GM12878 (cell line): ENCODE results near the gene LIN7A.

Experiments
- CBX3 ChIP-seq: fragments of 200-600 bp; sonication (generic); IDR thresholded peaks from 2 replicates; pipeline ENCODE4 v1.6.1; 2016; ENCODE audit warnings: low read depth, borderline replicate concordance
- CEBPB ChIP-seq, 2 experiments: fragments of 150-350 bp in 1 of 2; IDR thresholded peaks; 2 replicates each; pipeline ENCODE4 v1.6.1; 2012 to 2014; ENCODE audit warnings: low read depth in 2 of 2, low read length in 2 of 2, borderline replicate concordance in 1 of 2, inconsistent platforms in 1 of 2
- CREB1 ChIP-seq: IDR thresholded peaks from 2 replicates; pipeline ENCODE4 v1.6.1; 2012; ENCODE audit warnings: low read depth, mild to moderate bottlenecking, inconsistent platforms
- EP300 ChIP-seq, 2 experiments: fragments of 150-350 bp in 1 of 2; IDR thresholded peaks; 2 replicates each; pipeline ENCODE4 v1.6.1; 2011 to 2012; ENCODE audit warnings: low read depth in 2 of 2, low read length in 2 of 2, borderline replicate concordance in 1 of 2, improper control_type of control experiment in 1 of 2, inconsistent platforms in 1 of 2; ENCODE audit not compliant: control insufficient read depth in 1 of 2
- FOS ChIP-seq: IDR thresholded peaks from 3 replicates; pipeline ENCODE4 v1.6.1; 2011; ENCODE audit warnings: borderline replicate concordance; ENCODE audit not compliant: insufficient read length; ENCODE audit errors: extremely low read depth
- MTA2 ChIP-seq: fragments of 450-650 bp; IDR thresholded peaks from 2 replicates; pipeline ENCODE4 v1.6.1; 2016; ENCODE audit warnings: low read depth, mild to moderate bottlenecking, moderate library complexity
- POLR2AphosphoS5 ChIP-seq: IDR thresholded peaks from 2 replicates; pipeline ENCODE4 v1.6.1; 2011; ENCODE audit warnings: mild to moderate bottlenecking, low read length, inconsistent platforms
- SMARCA5 ChIP-seq: fragments of 450-650 bp; IDR thresholded peaks from 2 replicates; pipeline ENCODE4 v1.6.1; 2017; ENCODE audit warnings: mild to moderate bottlenecking
- SRF ChIP-seq, 2 experiments: IDR thresholded peaks; 2 replicates each; pipeline ENCODE4 v1.6.1; 2011; ENCODE audit warnings: low read depth in 2 of 2, low read length in 2 of 2, mild to moderate bottlenecking in 1 of 2, moderate library complexity in 1 of 2
- TAF1 ChIP-seq: IDR thresholded peaks from 2 replicates; pipeline ENCODE4 v1.6.1; 2011; ENCODE audit warnings: mild to moderate bottlenecking, low read depth, low read length, borderline replicate concordance
- ZNF274 ChIP-seq: IDR thresholded peaks from one replicate; pipeline ENCODE4 v1.8.0; 2011; ENCODE audit not compliant: insufficient read length, insufficient read depth
- TF ChIP-seq, protein P1 (sequence below), 3 experiments: IDR thresholded peaks in 2 of 3; conservative IDR thresholded peaks in 1 of 3; 2 replicates each; pipeline ENCODE4 v1.5.1; 2011; ENCODE audit warnings: low read depth in 3 of 3, low read length in 3 of 3, mild to moderate bottlenecking in 3 of 3, control low read depth in 2 of 3, moderate library complexity in 2 of 3, inconsistent platforms in 1 of 3, mixed read lengths in 1 of 3; ENCODE audit not compliant: control insufficient read depth in 2 of 3, insufficient read depth in 1 of 3; ENCODE audit errors: extremely low read depth in 1 of 3
- TF ChIP-seq, protein P2 (sequence below): fragments of 450-650 bp; IDR thresholded peaks from 2 replicates; pipeline ENCODE4 v1.6.1; 2017; ENCODE audit warnings: mild to moderate bottlenecking, moderate library complexity

GRCh38 chr12:80946591-80946990 is 8.9 kb upstream of the LIN7A start:
- TF ChIP-seq TAF1 (no peak), ZNF274 (no peak), POLR2AphosphoS5 (no peak), CEBPB (IDR thresholded peaks at IDR 0.05; ENCODE audit: borderline replicate concordance in 1 of 2, low read depth in 2 of 2, low read length in 2 of 2) (no peak), FOS (no peak), MTA2 (no peak), SMARCA5 (no peak), EP300 (IDR thresholded peaks at IDR 0.05; ENCODE audit: borderline replicate concordance in 1 of 2, control insufficient read depth in 1 of 2, low read depth in 2 of 2, low read length in 2 of 2) (no peak), CBX3 (no peak), SRF (IDR thresholded peaks at IDR 0.05; ENCODE audit: low read depth in 2 of 2, low read length in 2 of 2) (no peak), CREB1 (no peak)
- TF ChIP-seq, protein P1, sequence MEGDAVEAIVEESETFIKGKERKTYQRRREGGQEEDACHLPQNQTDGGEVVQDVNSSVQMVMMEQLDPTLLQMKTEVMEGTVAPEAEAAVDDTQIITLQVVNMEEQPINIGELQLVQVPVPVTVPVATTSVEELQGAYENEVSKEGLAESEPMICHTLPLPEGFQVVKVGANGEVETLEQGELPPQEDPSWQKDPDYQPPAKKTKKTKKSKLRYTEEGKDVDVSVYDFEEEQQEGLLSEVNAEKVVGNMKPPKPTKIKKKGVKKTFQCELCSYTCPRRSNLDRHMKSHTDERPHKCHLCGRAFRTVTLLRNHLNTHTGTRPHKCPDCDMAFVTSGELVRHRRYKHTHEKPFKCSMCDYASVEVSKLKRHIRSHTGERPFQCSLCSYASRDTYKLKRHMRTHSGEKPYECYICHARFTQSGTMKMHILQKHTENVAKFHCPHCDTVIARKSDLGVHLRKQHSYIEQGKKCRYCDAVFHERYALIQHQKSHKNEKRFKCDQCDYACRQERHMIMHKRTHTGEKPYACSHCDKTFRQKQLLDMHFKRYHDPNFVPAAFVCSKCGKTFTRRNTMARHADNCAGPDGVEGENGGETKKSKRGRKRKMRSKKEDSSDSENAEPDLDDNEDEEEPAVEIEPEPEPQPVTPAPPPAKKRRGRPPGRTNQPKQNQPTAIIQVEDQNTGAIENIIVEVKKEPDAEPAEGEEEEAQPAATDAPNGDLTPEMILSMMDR (IDR thresholded peaks at IDR 0.05 in 2 of 3, conservative IDR thresholded peaks at IDR 0.05 in 1 of 3; ENCODE audit: control insufficient read depth in 2 of 3, extremely low read depth in 1 of 3, insufficient read depth in 1 of 3, low read depth in 3 of 3, low read length in 3 of 3), result no peak; a peak in 1 of 6 replicates
- TF ChIP-seq, protein P2, sequence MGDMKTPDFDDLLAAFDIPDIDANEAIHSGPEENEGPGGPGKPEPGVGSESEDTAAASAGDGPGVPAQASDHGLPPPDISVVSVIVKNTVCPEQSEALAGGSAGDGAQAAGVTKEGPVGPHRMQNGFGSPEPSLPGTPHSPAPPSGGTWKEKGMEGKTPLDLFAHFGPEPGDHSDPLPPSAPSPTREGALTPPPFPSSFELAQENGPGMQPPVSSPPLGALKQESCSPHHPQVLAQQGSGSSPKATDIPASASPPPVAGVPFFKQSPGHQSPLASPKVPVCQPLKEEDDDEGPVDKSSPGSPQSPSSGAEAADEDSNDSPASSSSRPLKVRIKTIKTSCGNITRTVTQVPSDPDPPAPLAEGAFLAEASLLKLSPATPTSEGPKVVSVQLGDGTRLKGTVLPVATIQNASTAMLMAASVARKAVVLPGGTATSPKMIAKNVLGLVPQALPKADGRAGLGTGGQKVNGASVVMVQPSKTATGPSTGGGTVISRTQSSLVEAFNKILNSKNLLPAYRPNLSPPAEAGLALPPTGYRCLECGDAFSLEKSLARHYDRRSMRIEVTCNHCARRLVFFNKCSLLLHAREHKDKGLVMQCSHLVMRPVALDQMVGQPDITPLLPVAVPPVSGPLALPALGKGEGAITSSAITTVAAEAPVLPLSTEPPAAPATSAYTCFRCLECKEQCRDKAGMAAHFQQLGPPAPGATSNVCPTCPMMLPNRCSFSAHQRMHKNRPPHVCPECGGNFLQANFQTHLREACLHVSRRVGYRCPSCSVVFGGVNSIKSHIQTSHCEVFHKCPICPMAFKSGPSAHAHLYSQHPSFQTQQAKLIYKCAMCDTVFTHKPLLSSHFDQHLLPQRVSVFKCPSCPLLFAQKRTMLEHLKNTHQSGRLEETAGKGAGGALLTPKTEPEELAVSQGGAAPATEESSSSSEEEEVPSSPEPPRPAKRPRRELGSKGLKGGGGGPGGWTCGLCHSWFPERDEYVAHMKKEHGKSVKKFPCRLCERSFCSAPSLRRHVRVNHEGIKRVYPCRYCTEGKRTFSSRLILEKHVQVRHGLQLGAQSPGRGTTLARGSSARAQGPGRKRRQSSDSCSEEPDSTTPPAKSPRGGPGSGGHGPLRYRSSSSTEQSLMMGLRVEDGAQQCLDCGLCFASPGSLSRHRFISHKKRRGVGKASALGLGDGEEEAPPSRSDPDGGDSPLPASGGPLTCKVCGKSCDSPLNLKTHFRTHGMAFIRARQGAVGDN, result no peak
